IPS DF 4.7 (cell line): Measurements from ENCODE around the gene CBLN3.
A peak's percentile ranks its signal among the peaks of the same experiment; 100 is the strongest.

ENCODE experiments used
- DNase-seq: peaks from one replicate; pipeline ENCODE4 v3.0.0-alpha.2; 2013; ENCODE audit warnings: low spot score; ENCODE audit errors: extremely low read depth

CBLN3 gene

DNA sequence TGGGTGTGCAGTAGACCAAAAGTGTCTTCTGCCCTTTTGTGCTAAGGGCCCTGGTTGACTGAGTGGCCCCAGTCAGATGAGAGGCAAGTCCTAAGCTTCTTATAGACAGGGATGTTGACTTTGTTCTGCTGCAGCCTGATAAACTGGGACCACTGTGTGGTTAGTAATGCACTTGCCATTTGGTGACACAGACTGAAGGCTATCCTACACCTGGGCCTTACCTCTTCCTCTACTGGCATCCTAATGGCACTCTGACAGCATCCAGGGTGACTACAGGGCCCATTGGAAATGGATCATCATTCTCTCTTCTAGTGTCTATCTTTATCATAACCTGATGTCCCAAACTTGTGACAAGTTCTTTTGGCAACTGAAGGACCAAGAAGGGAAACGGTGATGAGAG lies 9.8 kb upstream of the CBLN3 start:
- DNase-seq = no peak

DNA sequence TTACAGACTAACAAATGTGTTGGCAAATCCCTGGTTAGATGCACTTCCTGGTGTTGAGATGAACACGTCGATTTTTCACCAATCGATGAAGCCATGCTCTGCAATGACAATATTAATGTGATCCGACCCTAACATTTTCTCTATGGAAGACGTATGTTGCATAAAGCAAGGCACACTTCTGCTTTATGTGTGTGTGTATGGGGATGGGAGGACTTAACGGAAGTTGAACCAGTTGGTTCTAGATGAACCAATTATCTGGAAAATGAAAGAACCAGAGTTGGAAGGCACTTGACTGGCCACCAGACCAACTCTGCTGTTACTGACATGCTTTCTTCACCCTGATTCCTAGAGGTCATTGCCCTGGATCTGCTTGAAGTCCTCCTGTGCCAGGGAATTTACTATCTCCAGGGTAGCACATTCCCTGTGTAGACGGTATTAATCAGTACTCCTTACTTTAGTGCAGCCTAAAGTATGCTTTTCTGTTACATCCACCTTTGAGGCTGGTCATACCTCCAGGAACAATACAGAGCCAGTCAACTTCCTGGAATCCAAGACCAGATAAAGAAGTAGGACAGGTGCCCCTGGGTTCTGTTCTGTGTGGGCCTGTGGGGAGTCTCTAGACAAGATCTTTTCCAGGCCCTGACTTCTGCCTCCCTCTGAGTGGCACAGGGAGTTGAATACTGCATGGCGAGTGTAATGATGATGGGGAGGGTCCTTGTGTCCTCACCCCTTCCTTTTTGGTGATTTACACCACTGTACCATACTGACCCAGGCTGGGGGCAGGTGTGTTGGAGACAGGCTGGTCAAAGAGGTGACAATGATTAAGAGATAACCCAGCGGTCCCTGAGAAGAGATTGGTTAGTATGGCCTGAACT lies 9.0 kb upstream of the CBLN3 start:
- DNase-seq = no peak

DNA sequence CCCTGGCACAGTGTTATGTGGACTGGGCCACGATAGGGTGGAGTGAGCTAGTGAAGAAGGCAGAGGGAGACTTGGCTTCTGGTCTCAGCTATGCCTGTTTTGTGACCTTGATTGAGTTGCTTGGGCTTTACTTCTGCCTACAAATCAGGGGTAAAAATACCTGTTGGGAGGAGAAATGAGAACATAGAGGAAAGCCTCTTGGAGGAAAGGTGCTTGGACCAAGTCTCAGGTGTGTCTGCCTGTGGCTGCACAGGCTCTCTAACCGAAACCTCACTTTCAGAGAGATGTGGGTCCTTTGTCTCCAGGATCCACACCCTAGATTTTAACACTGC lies 8.2 kb upstream of the CBLN3 start:
- DNase-seq = no peak

DNA sequence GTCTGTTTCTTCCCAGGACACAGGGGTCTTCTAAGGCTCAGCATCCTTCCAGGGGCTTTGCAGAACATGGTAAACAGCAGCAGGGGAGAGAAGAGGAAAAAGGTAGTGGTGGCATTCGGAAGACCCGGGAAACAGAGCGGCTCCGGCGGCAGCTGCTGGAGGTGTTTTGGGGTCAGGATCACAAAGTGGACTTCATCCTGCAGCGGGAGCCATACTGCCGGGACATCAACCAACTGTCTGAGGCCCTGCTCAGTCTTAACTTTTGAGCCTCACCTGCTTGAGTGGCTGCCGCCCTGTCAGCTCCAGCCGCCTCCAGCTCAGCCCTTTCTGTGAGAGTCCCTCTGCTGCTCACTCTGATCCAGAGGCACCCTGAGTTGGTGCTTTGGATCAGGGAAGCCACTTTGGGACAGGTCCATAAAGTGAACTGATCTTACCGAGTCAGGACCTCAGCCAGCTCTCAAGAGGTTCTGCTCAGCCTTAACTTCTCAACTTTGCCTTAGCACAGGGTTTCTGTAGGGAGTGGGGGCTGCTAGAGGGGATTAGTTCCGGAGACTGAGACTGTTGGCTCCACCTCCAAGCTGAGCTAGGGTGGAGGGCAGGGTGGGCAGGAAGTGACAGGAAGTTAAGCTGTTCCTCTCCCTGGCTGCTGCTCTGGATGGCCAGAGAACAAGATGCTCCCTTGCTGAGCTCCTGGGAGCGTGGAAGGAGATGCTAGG lies 7.7 kb upstream of the CBLN3 start:
- DNase-seq = no peak

DNA sequence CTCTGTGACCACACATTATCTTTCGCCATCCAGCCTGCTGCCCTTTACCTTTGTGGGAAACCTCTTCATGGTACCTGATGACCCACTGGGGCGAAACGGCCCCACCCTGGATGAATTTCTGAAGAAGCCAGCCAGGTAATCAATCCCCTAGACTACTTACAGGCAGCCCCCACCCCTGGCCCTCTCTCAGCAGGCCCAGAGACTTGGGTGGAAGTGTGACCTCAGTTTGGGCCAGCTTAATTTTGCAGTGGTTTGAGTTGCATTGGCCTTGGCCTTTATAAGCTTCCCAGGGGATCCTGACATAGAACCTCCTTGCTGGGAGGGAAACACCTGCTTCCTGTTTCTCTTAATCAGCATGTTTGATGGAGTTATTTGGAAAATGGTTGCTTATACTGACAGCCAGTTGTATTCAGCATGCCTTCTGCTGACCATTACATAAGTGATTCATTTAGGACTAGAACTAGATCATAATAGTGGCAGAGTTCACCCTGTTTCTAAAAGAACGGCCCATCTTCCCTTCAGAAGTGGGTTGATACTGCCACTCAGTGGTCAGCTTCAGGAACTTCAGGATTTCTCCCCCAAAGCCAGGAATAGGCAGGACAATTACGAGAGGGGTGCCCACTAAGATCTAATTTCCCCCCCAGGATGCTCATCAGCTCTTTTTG lies 7.0 kb upstream of the CBLN3 start:
- no peak for DNase-seq

DNA sequence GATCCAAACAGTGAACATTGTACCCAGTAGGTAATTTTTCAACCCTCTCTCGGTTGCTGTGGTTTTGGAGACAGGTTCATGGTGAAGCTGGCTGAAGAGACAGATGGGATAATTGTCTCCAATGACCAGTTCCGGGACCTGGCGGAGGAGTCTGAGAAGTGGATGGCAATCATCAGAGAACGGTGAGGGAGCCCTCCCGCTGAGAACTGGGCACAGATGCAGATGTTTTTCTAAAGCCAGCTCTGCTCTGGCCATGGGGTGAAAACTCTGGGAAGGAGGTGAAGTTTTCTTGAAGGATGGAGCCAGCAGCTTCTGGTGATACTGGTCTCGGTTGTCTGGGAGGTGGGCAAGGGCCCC lies 6.5 kb upstream of the CBLN3 start:
- DNase-seq = no peak

DNA sequence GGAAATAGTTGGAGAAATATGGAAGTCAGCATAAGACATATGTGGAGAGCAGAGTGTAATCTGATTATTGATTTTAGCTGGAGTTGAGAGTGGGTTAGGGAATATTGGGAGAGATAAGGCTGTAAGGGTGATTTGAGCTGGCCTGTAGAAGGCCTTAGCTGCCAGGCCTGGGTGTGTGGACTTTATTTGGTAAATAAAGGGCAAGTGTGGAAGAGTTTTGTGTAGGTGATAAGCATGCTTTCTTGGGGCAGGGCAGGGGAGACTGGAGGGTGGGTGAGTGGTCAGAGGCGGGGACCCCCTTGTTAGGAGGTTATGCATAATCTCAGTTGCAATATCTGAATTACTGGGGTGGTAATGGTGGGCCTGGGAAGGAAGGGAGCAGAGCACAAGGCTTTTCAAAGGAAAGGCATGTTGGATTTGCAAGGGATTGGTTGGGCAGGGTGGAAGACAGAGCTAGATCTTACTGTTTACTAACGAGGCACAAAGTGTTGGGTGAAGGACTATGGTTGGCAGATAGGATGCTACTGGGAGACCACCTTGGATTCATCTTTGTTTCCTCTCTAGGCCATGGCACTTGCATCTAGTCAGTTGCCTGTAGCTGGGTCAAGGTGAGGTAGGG lies 5.8 kb upstream of the CBLN3 start:
- no peak for DNase-seq

DNA sequence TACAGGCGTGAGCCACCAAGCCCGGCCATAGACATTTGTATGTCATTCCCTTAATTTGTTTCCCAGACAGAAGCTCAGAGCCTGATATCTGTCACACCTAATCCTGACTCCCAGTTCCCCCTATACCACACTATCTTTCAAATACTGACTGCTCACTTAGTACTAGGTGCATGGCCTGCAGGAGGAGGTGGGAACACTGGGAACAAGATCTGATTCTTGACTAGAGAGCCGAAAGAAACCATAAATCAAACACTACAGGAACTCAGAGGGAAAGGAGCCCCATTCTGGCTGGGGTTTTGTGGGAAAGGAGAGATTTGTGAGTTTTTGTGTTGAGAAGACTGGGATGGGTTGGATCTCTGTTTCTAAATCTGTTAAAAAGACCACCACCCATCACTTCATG lies 5.2 kb upstream of the CBLN3 start:
- no peak for DNase-seq

DNA sequence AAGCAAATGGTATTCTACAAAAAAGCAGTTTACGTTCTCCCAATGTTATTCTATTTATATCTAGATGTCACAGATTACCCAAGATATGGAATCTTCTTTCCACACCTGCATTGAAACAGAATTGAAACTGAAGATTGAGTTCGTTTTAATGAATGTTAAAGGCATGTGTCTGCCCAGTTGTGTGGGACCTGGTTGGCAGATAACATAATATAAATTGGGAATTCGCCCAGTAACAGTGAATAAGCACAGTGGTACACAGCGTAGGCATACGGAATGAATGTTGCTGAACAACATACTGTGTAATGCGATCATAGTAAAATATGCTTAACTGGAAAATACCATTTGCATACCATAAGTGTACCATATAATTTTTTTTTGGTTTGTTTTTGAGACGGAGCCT lies 4.6 kb upstream of the CBLN3 start:
- no peak for DNase-seq

DNA sequence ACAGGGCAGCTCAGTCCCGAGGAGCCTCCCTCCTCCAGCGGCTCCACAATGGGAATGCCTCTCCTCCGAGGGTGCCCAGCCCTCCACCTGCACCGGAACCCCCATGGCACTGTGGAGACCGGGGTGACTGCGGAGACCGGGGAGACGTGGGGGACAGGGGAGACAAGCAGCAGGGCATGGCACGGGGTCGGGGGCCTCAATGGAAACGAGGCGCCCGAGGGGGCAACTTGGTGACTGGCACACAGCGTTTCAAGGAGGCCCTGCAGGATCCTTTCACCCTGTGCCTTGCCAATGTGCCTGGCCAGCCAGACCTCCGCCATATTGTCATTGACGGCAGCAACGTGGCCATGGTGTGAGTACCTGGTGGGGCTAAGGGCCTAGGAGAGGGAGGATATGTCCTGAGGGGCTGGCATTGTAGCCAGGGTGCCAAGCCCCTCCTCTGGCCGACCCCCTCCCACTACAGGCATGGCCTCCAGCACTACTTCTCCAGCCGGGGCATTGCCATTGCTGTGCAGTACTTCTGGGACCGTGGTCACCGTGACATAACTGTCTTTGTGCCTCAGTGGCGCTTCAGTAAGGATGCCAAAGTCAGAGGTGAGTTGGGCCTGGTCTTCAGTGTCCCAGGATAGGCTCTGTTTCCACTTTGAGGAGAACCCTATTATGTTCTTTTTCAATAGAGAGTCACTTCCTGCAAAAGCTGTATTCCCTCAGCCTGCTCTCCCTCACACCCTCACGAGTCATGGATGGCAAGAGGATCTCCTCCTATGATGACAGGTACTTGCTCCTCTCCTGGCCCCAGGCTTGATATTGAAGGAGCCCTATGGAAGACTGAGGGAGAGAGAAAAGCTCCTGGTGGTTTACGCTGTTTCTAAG lies 3.0 kb upstream of the CBLN3 start:
- no peak for DNase-seq

DNA sequence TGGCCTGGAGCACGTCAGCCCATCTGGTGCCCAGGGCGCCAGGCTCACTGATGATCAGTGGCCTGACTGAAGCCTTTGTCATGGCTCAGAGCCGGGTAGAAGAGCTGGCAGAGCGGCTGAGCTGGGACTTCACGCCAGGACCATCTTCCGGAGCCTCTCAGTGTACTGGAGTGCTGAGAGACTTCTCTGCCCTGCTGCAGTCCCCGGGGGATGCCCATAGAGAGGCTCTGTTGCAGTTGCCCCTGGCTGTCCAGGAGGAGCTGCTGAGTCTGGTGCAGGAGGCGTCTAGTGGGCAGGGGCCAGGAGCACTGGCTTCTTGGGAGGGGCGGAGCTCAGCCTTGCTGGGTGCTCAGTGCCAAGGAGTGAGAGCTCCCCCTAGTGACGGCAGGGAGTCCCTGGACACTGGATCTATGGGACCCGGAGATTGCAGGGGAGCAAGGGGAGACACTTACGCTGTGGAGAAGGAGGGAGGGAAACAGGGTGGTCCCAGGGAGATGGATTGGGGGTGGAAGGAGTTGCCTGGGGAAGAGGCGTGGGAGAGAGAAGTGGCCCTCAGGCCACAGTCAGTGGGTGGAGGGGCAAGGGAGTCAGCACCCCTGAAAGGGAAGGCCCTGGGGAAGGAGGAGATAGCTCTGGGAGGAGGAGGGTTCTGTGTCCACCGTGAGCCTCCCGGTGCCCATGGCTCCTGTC lies 2.2 kb upstream of the CBLN3 start:
- peak; percentile 88 for DNase-seq

DNA sequence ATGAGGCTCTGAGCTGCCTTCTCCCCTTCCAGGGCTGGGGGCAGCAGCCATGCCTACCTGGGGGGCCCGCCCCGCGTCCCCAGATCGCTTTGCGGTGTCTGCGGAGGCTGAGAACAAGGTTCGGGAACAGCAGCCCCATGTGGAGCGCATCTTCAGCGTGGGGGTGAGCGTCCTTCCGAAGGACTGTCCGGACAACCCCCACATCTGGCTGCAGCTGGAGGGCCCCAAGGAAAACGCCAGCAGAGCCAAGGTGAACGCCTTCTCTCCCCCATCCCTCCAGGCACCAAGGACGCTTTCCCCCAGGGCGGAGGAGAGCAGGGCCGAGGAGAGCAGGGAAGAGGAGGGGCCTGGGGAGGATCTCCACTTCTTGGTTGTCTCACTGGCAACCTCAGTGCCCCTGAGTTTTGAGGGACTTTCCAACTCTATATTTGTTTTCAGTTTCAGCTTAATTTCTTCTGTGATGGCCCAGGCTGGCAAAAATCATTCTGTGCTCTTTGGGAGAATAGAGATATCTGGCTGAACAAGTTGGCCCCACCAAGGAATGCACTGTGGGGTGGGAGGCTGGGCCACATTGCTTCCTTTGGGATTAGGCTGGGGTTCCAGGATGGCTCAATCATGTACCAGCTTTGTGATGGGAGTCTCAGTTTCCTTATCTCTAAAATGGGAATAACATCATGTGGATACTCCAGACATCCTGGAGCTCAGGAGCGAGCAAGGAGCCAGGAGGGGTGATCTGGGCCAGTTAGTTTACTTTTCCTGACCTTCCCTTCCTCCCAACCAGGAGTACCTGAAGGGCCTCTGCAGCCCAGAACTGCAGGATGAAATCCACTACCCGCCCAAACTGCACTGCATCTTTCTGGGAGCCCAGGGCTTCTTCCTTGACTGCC lies 1.5 kb upstream of the CBLN3 start:
- no peak for DNase-seq

DNA sequence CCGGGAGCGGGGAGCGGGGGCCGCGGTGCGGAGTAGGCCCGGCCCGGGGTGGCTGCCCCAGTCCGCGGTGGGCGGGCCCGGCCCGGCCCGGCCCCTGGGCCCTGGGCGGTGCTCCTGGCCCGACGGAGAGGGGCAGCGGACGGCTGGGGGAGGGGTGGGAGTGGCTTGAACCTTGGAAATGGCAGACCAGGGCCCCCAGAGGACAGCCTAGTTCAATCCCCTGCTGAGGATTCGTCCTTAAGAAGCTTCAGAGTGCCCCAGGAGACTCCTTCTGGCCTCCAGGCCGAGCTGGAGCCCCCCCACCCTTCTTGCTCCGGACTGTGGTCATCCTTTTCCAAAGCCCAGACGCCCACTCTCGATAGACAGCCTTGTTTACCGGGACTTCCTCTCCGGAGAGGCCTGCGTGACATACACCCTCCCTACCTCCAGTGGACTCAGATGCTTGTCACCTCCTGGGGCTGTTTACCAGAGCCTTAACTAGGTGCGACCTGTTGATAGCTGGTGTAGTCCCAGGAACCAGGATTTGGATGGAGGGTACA lies 744 bp upstream of the CBLN3 start:
- DNase-seq = no peak

DNA sequence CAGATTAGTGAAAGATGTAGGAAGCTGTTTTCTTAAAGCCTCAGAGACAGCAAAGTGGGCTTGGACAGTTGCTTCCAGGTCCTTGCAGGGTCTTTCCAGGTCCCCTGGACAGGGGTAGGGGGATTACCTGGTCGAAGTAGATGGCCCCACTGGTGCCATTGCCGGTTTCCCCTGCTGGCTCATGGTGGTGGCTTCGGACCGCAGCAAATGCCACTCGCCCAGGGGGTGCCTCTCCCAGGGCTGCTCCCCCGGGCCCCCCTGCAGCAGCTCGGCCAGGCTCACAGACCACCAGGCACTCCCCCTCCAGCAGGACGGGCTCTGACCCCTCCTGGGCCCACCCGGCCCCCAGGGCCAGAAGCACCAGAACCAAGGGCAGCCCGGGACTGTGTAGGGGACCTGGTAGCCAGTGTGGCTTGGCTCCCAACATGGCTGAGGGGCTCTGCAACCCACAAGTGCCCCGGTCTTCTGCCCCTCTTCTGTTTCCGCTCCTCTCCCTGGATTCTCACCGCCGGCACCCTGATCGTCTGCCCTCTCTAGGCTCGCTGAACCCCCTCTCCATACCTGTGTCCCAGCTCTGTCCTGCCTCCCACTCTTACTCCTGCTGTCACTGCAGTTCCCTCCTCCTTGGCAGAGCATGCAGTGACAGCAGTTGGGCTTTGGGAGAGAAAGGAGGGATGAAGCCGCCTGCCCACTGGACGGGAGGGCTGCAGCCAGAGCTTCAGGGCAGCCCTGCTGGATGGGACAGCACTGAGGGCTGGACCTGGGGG lies 657 bp downstream of the CBLN3 start:
- no peak for DNase-seq

DNA sequence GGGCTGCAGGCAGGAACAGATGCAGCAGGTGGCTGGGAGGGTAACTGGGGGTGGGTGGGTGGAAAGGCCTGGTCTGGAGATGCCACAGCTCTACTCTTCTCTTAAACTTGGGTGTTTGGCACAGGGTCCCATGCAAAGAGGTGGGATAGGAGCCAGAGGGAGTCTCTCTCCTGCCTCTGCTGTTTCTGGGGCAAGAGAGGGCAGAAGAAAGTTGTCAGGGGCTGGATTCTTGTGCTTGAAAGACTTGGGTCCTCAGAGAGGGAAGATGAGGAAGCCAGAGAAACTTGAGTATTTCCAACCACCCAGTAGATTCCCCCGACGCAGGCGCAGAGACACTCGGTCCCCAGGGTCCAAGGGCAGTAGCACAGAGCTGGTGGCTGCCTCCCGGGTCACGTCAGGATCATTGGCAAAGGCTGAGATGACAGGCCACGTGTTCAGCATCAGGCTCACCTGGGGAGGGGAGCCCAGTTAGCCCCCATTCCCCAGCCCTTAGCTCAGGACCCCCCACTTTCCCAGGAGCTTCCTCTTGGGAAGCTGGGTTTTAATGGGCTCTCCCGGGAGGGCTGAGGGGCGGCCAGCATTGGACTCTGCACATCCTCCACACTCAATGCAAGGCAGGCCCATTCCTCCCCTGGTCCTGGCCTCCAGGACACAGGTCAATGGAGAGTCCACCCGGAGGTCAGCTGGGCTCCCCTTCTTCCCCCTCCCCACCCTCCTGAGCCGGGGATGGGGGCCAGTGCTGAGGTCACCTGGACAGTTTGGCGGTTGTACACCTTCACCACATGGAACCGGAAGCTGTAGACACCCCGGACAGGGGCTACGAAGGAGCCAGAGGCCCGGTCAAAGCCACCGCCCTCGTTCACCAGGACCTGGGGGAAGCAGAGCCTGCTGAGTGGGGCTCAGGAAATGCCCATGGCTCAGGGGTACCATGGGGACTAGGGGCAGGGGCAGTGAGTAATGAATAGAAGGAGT lies 1.6 kb downstream of the CBLN3 start:
- no peak for DNase-seq

DNA sequence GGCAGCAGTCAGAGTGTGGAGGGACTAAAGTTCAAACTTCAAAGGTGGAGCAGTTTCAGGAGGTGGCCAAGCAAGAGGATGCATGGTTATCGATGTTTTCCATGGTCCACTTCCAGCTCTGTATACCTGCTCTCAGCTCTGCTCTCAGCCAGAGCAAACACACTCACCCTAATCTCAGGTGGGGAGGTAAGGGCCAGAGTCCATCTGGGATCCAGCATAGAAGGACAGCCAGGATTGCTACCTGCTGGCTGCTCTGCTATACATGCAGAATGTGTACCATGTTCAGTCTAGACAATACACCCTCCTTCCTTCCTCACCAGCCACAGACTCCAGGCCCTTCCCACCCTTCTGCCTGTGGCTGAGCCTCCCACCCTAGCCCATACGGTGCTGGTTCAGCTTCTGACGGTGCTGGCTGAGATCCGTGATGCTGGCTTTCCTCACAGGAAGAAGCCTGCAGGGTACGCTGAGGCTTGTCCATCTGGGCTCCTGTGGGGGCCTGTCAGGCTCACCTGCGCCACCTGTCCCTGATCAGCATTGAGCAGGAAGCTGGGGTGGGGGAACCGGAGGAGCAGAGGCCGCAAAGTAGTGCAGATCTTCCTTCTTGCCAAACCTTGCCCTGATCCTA lies 2.4 kb downstream of the CBLN3 start:
- DNase-seq = no peak
